ENCODE data around the gene CNOT1.

Gene CNOT1

GRCh38 chr16:58551496-58551895 is 78.1 kb downstream of the CNOT1 start:
- TF ChIP-seq CTCF (IDR thresholded peaks at IDR 0.05; ENCODE audit: low read depth, low read length) = no peak

GRCh38 chr16:58548378-58548777 is 81.2 kb downstream of the CNOT1 start:
- H3K4me3 ChIP-seq (ENCODE audit: low read depth, low read length) = no peak overlapping the region
- TF ChIP-seq CTCF (IDR thresholded peaks at IDR 0.05; ENCODE audit: low read depth, low read length) = no peak

More at GRCh38 chr16:58551496-58551895, 78.1 kb downstream of the CNOT1 start:
- no peak overlapping the region for H3K4me3 ChIP-seq (ENCODE audit: low read depth, low read length)

GRCh38 chr16:58543685-58544084 is 85.9 kb downstream of the CNOT1 start:
- no peak for TF ChIP-seq CTCF (IDR thresholded peaks at IDR 0.05; ENCODE audit: low read depth, low read length)
- no peak overlapping the region for H3K4me3 ChIP-seq (ENCODE audit: low read depth, low read length)

- H3K4me3 ChIP-seq (ENCODE audit: low read depth, low read length) = no peak overlapping the region
- no peak for TF ChIP-seq CTCF (IDR thresholded peaks at IDR 0.05; ENCODE audit: low read depth, low read length)
Measured at GRCh38 chr16:58542291-58542690, 87.3 kb downstream of the CNOT1 start.

- no peak for TF ChIP-seq CTCF (IDR thresholded peaks at IDR 0.05; ENCODE audit: low read depth, low read length)
- no peak overlapping the region for H3K4me3 ChIP-seq (ENCODE audit: low read depth, low read length)
Measured at GRCh38 chr16:58541711-58542110, 87.9 kb downstream of the CNOT1 start.

GRCh38 chr16:58537124-58537906 is 92.3 kb downstream of the CNOT1 start:
- H3K4me3 ChIP-seq (ENCODE audit: low read depth, low read length) = no peak overlapping the region
- TF ChIP-seq CTCF (IDR thresholded peaks at IDR 0.05; ENCODE audit: low read depth, low read length) = no peak

GRCh38 chr16:58536278-58536677 is 93.3 kb downstream of the CNOT1 start:
- no peak for TF ChIP-seq CTCF (IDR thresholded peaks at IDR 0.05; ENCODE audit: low read depth, low read length)
- H3K4me3 ChIP-seq (ENCODE audit: low read depth, low read length) = no peak overlapping the region

All from WI38 (cell line).